A673 (cell line): ENCODE measurements around the gene KRTAP1-5.

Experiments
- CTCF ChIP-seq: fragments of 300-800, 200-600 bp; sonication (generic); conservative IDR thresholded peaks from 2 replicates; pipeline ENCODE4 v1.5.1; 2017; ENCODE audit warnings: low read depth, mild to moderate bottlenecking, antibody characterized with exemption, low read length, moderate library complexity, mixed read lengths
- EZH2 ChIP-seq: fragments of 200-600 bp; sonication (generic); IDR thresholded peaks from 2 replicates; pipeline ENCODE4 v1.6.1; 2017; ENCODE audit warnings: borderline replicate concordance, low read depth, mild to moderate bottlenecking, mixed read lengths, antibody characterized with exemption, low read length; ENCODE audit not compliant: poor library complexity, severe bottlenecking

GRCh38 chr17:40981115-40981514 is 45.9 kb downstream of the KRTAP1-5 start:
- TF ChIP-seq CTCF (no peak), EZH2 (no peak)
